ENCODE results near the gene ATOSB. TPM values are rescaled to one million over a fixed set of nuclear protein-coding genes. Genes with fewer than 3 reads are reported as not detected.
A peak's percentile ranks its signal among the peaks of the same experiment; 100 is the strongest.

ATOSB gene
- total RNA-seq, 1 donor from 2014 or later = 15.5 TPM

DNA sequence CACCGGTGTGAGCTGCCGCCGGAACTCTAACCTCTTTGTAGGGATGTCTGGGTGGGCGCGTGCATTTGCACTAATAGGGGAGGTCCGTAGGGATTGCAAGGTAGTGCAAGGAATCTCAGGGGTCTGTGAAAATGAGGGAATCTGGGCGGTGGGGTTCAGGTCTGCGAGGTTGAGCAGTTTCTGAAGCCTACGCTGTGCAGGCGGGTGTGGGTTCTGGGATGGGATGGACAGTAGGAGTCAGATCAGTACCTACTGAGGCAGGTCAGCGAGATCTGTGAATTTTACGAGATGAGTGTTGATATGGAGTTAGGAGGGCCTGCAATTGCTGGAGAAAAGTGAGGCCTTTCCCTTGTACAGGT, 856 bp upstream of the ATOSB start:
- peak; percentile 3 for ATAC-seq
- intact Hi-C loops (cut with DNase I) = loop anchor here (1.0 to 10.0 kb wide), 4 partner anchors 46 to 438 kb away; partner anchors contain the start of gene UNC13B
- no peak for DNase-seq (ENCODE audit: missing footprints)

DNA sequence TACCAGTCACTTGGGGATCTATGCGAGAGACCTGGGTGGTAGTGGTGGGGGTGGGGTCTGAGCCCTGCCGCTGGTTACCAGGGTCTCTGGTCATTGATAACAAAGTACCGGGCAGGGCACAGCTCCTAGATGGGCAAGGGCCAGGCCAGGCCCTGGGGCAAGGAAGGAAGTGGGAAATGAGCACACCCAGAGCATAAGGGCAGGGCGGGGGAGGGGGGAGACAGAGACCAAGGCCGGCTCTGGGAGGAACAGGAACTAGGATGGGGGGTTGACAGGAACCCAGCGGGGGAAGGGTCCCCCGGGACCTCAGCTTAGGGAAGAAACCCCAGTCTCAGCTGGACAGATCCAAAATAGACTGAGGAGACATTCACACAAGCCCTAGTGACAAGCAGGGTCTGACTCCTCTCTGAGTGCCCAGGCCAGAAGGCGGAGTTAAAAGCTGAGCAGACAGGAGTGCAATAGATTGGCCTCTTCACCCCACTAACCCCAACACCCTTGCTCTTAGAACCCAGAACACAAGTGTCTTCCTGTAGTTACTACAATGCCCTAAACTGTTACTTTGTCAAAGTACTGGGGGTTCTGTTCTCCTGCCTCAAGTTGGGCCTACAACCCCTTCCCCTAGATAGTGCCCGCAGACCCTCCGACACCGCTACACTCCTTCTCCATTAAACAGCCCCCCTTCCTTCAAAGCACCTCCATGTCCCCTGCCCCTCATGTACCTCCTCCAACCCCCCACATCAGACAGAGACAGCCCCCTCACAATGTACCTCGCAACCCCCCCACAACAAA, 628 bp downstream of the ATOSB start:
- peak; percentile 86 for DNase-seq (ENCODE audit: missing footprints)
- ATAC-seq = no peak
- intact Hi-C loops (cut with DNase I) = loop anchor here (5.0 to 10.0 kb wide), 3 partner anchors 47 to 487 kb away; partner anchors contain the start of gene UNC13B

DNA sequence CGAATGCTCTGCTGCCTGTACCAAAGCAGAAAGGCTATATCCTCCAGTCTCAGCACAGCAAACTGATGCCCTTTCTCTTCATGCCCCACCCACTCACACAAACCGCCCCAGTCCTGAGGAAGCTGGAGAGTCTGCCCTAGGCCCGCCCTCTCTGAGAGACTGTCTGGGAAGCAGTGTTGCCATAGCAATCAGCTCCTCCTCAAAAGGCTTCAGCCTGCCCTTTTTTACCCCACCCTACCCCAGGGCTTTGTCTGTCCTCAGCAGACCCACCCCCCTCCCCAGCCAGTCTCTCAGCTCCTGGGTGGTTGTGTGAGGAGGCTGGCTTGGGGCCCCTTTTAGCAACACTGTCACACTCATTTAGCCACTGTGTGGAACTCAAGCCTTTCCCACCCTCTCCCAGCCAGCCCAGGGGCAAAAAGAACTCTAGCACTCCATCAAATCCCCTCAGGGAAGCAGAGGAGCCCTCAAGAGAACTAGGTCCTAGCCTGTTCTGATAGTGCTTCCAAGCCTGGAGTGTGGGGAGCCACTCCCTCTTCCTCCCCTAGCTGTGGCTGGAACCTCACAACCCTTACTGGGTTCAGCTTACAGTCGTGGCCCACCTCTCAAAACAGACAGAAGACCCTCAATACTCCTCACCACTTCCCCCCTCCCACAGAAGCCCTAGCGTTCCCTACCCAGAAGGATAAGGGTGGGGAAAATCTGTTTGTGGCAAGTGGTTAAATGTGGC, 1.4 kb downstream of the ATOSB start:
- intact Hi-C loops (cut with DNase I) = loop anchor here (5.0 to 10.0 kb wide), 2 partner anchors 441 to 488 kb away; no protein-coding TSS in a partner anchor
- DNase-seq (ENCODE audit: missing footprints) (peak; percentile 93), ATAC-seq (peak; percentile 40)

DNA sequence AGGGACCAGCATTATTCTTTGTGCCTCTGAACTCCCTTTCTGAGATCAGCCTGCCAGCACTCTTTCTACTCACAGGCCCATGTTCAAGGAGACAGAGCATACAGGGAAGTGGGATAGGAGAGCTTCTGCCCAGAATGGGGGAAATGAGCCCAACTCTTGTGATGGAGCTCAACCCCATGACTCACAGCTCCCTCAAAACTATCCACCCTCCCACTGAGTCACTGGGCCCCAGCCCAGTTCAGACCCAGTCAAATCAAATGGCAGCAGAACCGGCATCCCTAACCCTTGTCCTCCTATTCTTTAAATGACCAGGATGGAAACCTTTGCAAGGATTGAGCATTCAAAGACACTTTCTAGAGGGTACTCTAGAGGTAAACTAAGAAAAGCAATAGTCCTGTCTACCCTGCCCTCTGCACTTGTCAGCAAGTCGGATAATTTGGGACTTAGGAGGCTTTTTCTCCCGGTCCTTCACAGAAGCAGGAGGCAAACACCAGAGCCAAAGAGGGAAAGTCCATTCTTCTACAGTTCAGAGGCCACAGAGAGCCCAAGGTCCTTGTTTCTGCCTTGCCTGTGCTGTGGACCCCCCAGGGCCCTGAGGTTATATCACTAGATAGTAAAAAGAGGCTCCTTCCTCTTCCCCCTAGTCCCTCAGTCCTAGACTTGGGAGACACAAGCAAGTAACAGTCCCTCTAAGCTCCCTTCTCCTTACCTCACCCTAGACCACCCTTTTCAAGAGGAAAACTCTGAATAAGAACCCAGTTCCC, 3.2 kb downstream of the ATOSB start:
- DNase-seq (ENCODE audit: missing footprints) = no peak
- ATAC-seq = no peak
- intact Hi-C loops (cut with DNase I) = loop anchor here (5.0 to 10.0 kb wide), 2 partner anchors 442 to 490 kb away; no protein-coding TSS in a partner anchor

DNA sequence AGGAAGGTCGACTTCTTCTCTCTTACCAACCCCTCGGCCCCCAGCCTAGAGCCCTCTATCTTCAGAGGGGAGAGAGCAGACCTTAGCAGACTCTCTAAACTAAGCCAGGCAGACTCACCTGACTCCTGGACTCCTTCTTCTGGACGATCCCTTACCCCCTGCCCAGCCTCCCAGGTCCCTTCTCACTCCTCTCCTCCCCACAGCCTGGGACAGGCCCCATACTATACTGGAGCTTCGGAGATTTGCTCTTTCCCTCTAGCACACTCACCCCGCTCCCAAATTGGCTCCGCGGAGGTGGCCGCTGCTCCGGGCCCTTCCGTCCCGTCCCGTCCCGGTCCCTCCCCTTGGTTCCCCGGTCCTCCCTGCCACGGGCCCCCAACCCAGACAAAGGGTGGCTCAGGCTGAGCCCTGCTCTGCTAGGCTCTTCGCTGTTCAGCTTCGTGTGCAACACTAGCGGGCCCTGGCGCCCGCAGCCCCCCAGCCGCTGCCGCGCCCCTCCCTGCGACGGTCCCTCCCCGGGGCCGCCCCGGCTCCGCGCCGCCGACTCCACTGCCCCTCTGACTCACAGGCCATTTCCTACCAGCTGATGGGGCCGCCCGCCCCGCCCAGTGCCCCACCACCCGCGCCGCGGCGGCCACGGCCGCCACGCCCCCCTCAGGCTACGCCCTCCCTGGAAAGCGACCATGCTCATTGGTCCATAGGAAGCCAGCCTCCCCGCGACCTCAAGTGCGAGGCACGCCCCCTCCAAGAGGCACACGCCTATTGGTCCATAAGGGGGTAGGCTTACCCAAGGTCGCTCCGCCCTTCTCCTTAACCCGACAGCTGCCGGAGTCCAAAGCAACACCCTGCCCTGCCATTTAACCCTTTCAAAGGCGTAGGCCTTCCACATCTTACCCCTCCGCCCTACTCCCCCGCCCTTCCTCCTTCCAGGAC, 4.4 kb downstream of the ATOSB start:
- ATAC-seq (peak; percentile 87), DNase-seq (ENCODE audit: missing footprints) (peak; percentile 99)
- intact Hi-C loops (cut with DNase I) = loop anchor here (5.0 to 10.0 kb wide), 2 partner anchors 444 to 491 kb away; no protein-coding TSS in a partner anchor

DNA sequence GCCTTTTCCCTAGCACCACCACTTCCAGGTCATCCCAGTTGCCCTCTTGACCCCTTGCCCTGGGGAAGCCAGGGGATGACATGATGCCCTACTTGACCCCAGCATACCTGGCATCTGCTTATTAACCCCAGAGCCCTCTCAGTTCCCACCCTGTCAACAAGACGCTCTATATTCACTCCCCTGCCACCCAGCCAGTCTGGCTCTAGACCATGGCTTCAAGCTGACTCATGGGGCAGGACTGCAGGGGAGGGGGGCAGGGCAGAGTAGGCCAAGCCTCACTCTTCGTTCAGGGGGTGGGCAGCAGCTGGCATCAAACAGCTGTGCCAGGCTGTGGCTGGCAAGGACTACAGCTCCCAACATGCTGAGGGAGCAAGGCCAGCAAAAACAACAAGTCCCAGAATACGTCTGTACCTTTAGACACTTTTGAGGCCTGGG, 5.3 kb downstream of the ATOSB start:
- intact Hi-C loops (cut with DNase I) = loop anchor here (5.0 to 10.0 kb wide), 2 partner anchors 444 to 492 kb away; no protein-coding TSS in a partner anchor
- no peak for DNase-seq (ENCODE audit: missing footprints)
- ATAC-seq = no peak

DNA sequence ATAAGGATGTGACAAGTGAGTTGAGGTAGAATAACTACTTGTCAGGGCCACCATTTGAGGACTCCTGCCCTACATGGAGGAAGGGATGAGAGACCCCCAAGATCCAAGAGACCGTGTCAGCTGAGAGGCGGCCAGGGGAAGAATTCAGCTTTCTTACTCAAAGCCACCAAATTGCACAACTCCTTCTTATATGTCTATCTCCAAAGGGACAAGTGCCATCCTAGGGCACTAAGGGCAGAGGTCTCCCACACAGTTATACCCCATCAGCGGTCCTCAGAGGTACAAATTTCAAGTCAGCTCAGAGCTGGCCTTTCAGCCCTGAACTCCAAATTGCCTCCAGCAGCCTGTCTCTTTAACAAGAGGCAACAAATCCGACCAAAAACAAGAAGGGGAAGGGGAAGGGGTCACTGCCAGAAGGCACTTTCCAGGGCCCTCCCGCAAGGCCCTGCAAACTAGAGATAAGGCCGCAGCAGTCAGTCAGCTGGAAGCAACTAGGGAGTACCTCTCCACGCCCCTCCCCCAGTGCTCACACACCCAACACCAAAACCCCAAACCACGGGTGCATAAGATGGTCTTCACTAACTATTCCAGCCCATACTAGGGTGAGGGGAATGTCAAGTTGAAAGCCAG, 6.6 kb downstream of the ATOSB start:
- DNase-seq (ENCODE audit: missing footprints) (no peak), ATAC-seq (no peak)
- intact Hi-C loops (cut with DNase I) = no loop called here

DNA sequence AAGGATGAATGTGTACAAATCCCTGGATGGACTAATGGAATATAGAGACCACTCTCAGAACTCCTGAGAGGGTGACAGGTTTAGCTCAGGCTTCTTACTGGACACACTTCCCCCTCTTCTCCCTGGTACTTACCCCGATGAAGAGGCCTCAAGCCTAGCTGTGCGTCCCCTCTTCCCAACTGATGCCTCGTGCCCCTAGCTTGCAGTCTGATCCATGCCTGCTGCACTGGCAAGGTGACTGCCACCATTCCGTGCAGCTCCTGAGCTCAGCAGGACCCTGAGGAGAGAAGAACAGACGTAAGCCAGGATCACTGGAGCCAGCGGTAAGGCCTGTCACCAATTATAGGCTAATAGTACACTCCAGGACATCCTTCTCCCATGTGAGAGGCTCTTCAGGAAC, 7.2 kb downstream of the ATOSB start:
- intact Hi-C loops (cut with DNase I) = no loop called here
- no peak for DNase-seq (ENCODE audit: missing footprints)
- no peak for ATAC-seq

DNA sequence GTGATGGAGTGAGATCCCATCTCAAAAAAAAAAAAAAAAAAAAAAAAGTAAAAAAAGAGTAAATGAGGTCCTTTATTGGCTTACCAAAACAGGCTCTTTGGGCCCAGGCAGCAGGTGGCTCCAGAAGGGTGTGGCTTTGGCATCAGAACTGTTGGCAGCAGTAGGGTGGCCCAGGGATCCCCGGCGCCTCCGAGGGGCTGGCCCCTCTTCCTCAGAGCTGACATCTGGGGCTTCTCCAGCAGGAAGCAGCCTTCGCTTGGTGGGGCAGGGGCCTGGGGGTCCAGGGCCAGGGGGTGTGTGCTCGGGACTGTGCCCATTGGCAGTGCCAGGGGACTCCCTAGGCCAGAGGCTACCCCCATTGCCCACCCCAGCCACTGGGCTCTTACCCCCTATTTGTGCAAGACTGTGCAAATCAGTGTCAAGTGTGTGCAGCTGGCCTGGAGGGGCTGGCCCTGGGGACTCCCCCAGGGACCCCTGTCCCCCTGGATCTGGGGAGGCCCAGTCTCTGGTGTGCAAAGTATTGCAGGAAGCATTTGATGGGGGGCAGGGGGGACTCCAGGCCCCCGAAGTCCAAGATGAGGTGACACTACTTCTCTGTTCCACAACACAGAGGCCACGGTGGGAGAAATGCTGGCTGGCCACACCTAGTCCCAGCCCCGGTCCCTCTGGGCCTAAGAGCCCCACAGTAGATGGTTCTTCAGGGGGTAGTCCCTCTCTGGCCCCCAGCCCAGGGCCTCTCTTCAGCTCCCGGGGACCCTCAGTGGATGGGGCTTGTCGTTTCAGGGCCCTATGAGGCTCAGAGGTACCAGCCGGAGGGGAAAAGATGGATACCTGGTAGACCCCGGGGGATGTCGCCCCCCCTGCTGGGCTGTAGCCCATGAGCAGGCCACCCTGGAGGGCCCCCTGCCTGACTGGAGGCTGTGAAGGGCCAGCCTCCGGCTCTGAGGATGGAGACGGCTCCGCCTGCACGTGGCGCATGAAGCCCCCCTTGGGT, 8.1 kb downstream of the ATOSB start:
- intact Hi-C loops (cut with DNase I) = no loop called here
- ATAC-seq (no peak), DNase-seq (ENCODE audit: missing footprints) (no peak)

DNA sequence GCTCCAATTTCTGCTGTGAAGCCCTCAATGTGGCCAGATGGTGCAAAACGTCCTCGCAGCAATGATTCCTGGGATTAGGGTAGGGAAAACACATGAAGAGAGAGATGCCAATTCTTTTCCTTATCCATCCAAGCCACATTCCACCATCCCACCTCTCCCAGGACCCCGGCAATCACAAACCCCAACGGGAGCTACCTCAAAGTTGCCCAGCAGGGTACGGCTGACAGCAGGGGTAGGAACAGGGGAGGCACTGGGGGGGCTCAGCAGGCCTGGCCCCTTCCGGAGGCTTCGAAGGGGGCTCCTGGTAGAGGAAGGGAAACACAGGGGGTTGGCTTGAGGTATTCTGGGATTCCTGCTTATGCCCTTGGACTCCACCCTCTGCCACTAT, 9.3 kb downstream of the ATOSB start:
- intact Hi-C loops (cut with DNase I) = no loop called here
- no peak for ATAC-seq

DNA sequence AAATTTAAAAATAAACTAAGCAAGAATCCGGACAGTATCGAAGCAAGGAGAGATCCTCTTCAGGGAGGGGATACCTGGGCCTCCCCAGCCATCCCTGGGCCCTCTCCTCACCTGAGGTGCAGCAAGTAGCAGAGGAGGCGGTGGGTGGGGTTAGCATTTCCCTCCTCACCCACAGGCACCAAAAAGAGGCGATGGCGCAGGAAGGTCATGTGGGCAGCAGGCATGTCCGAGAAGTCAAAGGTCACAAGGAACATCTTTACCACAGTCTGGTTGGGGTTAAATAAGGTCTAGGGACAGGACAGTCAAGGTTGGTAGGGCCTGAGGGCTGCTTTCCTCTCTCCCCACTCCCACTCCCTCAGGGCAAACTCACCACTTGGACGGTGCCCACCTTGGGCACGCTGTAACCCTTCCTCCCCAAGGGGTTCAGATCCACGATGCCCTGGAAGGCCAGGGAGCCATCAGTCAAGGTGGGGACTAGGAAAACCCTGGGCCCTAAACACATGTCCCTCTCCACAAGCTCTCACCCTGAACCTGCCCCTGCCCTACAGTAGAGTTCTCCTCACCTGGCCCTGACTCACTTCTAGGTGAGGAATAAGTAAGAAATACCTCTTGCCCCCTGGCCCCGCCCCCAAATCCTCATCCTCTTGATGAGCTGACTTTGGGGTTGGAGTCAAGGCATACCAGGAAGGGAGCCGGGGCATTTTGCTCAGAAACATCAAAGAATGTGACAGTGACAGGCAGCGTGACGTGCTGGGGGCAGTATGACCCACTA, 9.9 kb downstream of the ATOSB start:
- ATAC-seq (no peak), DNase-seq (ENCODE audit: missing footprints) (no peak)
- intact Hi-C loops (cut with DNase I) = no loop called here

More for the DNA sequence above, 9.3 kb downstream of the ATOSB start:
- no peak for DNase-seq (ENCODE audit: missing footprints)

DNA sequence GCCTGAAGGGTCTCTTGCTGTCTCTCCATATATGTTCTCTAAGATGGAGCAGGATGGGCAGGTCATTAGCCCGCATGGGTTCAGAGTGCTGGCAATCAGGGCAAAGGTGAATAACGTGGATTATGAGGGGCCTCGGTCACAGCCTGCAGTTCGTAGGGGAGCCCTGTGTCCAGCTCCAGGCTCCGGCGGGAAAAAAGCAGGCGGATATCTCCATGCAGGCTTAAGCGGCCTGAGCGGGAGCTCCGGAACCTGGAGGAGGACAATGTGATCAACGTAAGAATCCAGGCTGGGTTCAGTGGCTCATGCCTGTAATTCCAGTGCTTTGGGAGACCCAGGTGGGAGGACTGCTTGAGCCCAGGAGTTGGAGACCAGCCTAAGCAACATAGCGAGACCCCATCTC, 10.5 kb downstream of the ATOSB start:
- no peak for DNase-seq (ENCODE audit: missing footprints)
- no peak for ATAC-seq
- intact Hi-C loops (cut with DNase I) = no loop called here

DNA sequence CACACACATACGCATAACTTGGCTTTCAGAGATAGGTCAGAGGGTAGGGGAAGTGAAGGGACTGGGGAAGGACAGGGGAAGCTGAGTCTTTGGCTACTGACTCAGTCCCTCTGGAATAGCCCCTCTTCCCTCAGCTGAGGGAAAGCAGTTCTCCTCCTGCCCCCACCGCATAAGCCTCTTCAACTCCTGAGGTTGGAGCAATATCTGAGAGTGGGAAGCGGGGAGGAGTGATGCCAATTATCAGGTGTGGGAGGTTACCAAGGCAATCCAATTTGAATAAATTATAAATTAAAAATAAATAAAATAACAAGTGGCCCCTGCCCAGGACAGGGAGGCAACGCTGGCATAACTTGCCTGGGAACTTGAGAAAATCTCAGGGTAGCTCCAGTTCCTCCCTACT, 11.1 kb downstream of the ATOSB start:
- no peak for ATAC-seq
- intact Hi-C loops (cut with DNase I) = no loop called here
- no peak for DNase-seq (ENCODE audit: missing footprints)

DNA sequence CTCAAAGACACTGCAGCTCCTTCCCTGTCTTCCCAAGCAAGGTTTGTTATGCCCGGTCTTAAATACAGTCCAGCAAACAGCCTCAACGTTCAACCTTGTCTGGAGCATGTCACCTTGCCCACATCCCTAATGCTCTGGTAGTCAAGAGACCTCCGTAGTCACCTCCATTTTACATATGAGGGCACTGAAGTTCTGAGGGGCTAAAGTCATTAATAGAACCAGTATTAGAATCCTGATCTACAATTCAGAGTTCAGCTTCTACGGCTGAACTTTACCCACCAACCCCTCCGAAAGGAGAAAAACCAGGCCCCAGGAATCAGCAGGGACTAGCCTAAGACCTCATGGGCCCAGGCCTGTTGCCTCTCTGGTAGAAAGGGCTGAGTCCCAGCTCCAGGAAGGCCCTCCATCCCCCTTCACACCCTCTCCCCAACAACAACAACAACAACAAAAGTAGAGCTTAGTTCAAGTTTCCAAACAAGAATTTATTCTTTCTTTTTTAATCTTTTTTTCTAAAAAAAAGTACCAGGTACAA, 11.9 kb downstream of the ATOSB start:
- no peak for DNase-seq (ENCODE audit: missing footprints)
- intact Hi-C loops (cut with DNase I) = no loop called here
- no peak for ATAC-seq

DNA sequence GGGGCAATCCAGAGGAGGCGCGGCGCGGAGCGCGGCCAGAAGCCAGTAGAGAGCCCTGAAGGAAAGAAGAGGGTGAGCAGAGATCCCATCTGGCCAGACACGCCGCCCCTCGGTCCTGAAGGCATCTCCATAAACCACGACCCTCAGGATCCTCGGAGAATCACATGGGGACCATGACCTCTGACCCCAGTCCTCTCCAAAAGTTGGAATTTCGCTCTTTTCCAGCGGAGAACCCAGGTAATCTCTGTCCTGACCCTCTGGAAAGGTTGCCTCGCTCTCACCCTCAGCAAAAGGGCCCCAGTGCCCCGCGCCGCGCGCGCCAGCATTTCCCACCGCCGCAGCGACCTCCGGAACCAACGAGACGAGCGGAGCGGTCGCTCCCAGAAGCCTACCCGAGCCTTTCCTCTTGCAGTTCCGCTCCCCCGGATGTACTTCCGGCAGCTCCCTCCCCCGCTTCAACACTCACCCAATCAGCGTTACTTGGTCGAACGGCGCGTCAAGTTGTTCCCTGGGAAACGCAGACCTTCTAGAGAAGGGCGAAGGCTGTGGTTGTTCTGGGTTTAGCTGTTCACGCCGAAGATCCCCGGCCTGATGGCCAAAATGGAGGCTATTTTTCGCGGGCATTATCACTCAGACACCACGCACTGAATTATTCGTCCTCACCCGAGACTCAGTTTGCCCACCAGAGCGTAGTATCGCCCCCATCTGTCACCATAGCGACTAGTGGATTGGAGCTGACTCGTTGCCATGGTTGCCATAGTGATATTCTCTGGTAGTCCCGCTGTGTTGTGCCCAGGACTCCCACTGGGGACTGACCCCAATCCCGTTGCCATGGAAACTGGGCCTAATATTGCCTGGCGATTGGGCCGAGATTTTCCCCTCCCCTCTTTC, 12.6 kb downstream of the ATOSB start, which contains the start of gene STOML2:
STOML2 (minus strand) TSS at position 363 of the 891 bp plus-strand sequence; CDS start at position 326, 37 bp downstream.
- intact Hi-C loops (cut with DNase I) = no loop called here
- ATAC-seq = peak; percentile 95
- peak; percentile 95 for DNase-seq (ENCODE audit: missing footprints)

Measured in Right ventricle myocardium inferior (tissue), 1 donor.